Measurements from ENCODE around the gene DPYSL5. TPM values are rescaled to one million over a fixed set of nuclear protein-coding genes. Genes with fewer than 3 reads are reported as not detected.

DPYSL5 gene
- total and polyA plus RNA-seq, 2 of the 8 experiments (the other 6 are each of a cell fraction or from before 2014, with no cell fraction given): 11.9 to 16.4 TPM

DNA sequence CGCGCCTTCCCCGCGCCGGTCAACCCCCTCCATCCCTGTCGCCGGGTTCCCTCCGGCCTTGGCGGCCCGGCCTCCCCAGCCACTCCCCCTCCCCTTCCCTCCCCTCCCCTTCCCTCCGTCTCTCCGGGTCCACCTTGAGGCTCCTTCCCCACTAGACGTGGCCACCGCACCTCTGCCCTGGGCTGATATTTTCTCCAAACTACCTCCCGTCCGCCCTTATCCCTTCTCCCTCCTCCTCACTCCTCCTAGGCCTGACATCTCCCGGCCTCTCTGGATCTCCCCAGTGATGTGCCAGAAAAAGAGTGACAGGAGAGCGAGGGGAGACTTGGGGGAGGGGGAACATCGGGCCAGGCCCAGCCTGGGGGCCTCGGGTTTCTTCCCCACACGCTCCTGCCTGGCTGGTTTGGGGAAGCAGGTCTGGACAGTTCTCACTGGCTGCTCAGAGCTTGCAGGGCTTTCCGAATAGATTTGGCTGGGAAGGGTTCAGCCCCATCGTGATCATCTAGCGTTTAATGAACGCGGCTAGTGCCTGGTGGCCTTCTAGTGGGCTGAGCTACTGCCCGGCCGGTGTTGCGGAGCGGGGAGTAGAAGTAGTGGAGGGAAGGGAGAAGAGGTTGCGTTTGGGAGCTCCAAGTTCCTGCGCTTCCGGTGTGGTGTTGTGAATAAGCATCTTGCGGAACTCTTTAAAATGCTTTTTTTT, 123.1 kb downstream of the DPYSL5 start:
- Histone ChIP-seq H3K4me2 (ENCODE audit: insufficient read depth in 1 of 2, low read depth in 2 of 2, low read length in 2 of 2) (peak overlapping the region; percentile 81 to 89), H4K20me1 (replicated peaks in 1 of 2; ENCODE audit: control insufficient read depth in 1 of 2, insufficient read depth in 2 of 2, low read length in 2 of 2) (no peaks in the 10 kb centered on the region), H2BK120ac (replicated peaks; ENCODE audit: low read depth, low read length) (no peak overlapping the region), H2BK5ac (ENCODE audit: low read depth, low read length) (no peak overlapping the region), H4K8ac (ENCODE audit: extremely low read depth, insufficient read depth, low read length) (no peak overlapping the region; the same call in 1 of the 2 replicates), H3K23me2 (ENCODE audit: low read depth, low read length) (peaks cover 7% of the 10 kb centered on the region), H3K4ac (replicated peaks; ENCODE audit: insufficient read length, low read depth, low read length) (no peak overlapping the region), H4K5ac (ENCODE audit: insufficient read length, low read depth, low read length) (no peak overlapping the region), H2AFZ (ENCODE audit: low read length) (peak overlapping the region; percentile 92), H3K9ac (replicated peaks in 1 of 4; ENCODE audit: extremely low read depth in 1 of 4, low read depth in 3 of 4, low read length in 3 of 4) (peak overlapping the region in 2 of 4 experiments; percentile 5 to 46; a peak in 3 of 7 replicates), H3K56ac (replicated peaks; ENCODE audit: insufficient read length, low read depth, low read length) (no peak overlapping the region), H2AK5ac (ENCODE audit: low read depth, low read length) (no peak overlapping the region), H3K4me3 (ENCODE audit: extremely low read depth in 1 of 4, insufficient read depth in 2 of 4, low read depth in 3 of 4, low read length in 4 of 4) (peak overlapping the region; percentile 63 to 95 (median 90)), H2BK15ac (ENCODE audit: low read length) (0 out of 2 replicates have a peak overlapping the region, but pooled peaks have one; percentile 16), H3K79me2 (ENCODE audit: control insufficient read depth in 1 of 2, insufficient read depth in 2 of 2, low read length in 2 of 2) (no peaks in the 10 kb centered on the region), H4K91ac (replicated peaks; ENCODE audit: insufficient read length, low read length) (no peak overlapping the region), H2BK12ac (ENCODE audit: low read depth, low read length) (no peak overlapping the region), H3K27ac (ENCODE audit: low read depth, low read length) (no peak overlapping the region), H3K14ac (ENCODE audit: insufficient read length) (no peak overlapping the region), H3K18ac (ENCODE audit: extremely low read depth, low read length) (no peak overlapping the region), H3K27me3 (replicated peaks in 1 of 4; ENCODE audit: control insufficient read depth in 3 of 4, extremely low read depth in 1 of 4, insufficient read depth in 3 of 4, low read length in 3 of 4) (peaks cover 0 to 16% (median 3%) of the 10 kb centered on the region in 4 experiments; a peak in 4 of 7 replicates), H3K79me1 (ENCODE audit: low read depth, low read length) (no peaks in the 10 kb centered on the region), H3K4me1 (replicated peaks in 1 of 4; ENCODE audit: control insufficient read depth in 3 of 4, insufficient read depth in 4 of 4, low read length in 3 of 4) (peaks cover 0 to 8% (median 4%) of the 10 kb centered on the region in 4 experiments; a peak in 6 of 7 replicates), H3K23ac (ENCODE audit: insufficient read length) (no peak overlapping the region), H2BK20ac (ENCODE audit: low read length) (no peak overlapping the region), H3K9me3 (ENCODE audit: insufficient read depth in 2 of 2, low read depth in 1 of 2, low read length in 1 of 2) (no peaks in the 10 kb centered on the region), H3K36me3 (ENCODE audit: control insufficient read depth in 2 of 4, insufficient read depth in 4 of 4, low read length in 3 of 4) (no peaks in the 10 kb centered on the region)
- WGBS, 2 experiments (ENCODE audit: extremely low coverage in 1 of 2, insufficient coverage in 1 of 2, insufficient read length in 1 of 2, insufficient replicate concordance in 2 of 2, low coverage in 1 of 2, low lambda C conversion rate in 2 of 2, missing lambda C conversion rate in 1 of 2): 13% methylated on average over 18 of the region's 34 CpGs; no CpG with 5 or more reads in 1 of the 2 experiments
- ChIA-PET CTCF (ENCODE audit: partially characterized antibody) (interaction anchor here (0.6 to 3.6 kb wide), 13 partner anchors 9 to 826 kb away, joined by 3 to 34 read pairs (median 4); no protein-coding TSS in a partner anchor), POLR2A (ENCODE audit: partially characterized antibody) (interaction anchor here (0.6 to 3.1 kb wide), 14 partner anchors 8 to 148 kb away, joined by 3 to 12 read pairs (median 4); no protein-coding TSS in a partner anchor)
- FAIRE-seq (no peak), DNase-seq (ENCODE audit: low read depth in 1 of 2, low spot score in 2 of 2) (peak in 1 of 2 experiments; percentile 71)
- TF ChIP-seq JUN (IDR thresholded peaks at IDR 0.05; ENCODE audit: low read depth, low read length) (no peak), ASH2L (IDR thresholded peaks at IDR 0.05; ENCODE audit: low read length) (peak; percentile 85), CHD2 (IDR thresholded peaks at IDR 0.05; ENCODE audit: low read length) (no peak), CHD1 (IDR thresholded peaks at IDR 0.05; ENCODE audit: low read depth, low read length) (no peak), RNF2 (IDR thresholded peaks at IDR 0.05; ENCODE audit: borderline replicate concordance, low read depth, low read length, missing control alignments, poor library complexity, severe bottlenecking) (no peak), EZH2 (IDR thresholded peaks at IDR 0.05; ENCODE audit: low read depth, low read length, severe bottlenecking) (no peak), POU5F1 (IDR thresholded peaks at IDR 0.05; ENCODE audit: low read depth, low read length) (no peak)
